Retina (tissue), 1 donor: ENCODE results near the gene ST8SIA5.

ENCODE experiments used
- DNase-seq: peaks from one replicate; pipeline ENCODE4 v3.0.0-alpha.2; 2016

Gene ST8SIA5

GRCh38 chr18:46705521-46705920 is 51.3 kb downstream of the ST8SIA5 start:
- peak; percentile 38 for DNase-seq

GRCh38 chr18:46704816-46705215 is 52.0 kb downstream of the ST8SIA5 start:
- DNase-seq, result no peak

GRCh38 chr18:46704189-46704588 is 52.7 kb downstream of the ST8SIA5 start:
- DNase-seq, result no peak

- DNase-seq, result no peak
Measured at GRCh38 chr18:46702471-46702870, 54.4 kb downstream of the ST8SIA5 start.

GRCh38 chr18:46700066-46700824 is 56.6 kb downstream of the ST8SIA5 start:
- peak; percentile 34 for DNase-seq

- no peak for DNase-seq
Measured at GRCh38 chr18:46696702-46697101, 60.2 kb downstream of the ST8SIA5 start.

GRCh38 chr18:46696268-46696667 is 60.6 kb downstream of the ST8SIA5 start:
- DNase-seq, result no peak

- no peak for DNase-seq
Measured at GRCh38 chr18:46693996-46694395, 62.9 kb downstream of the ST8SIA5 start.

GRCh38 chr18:46688853-46689525 is 67.9 kb downstream of the ST8SIA5 start:
- no peak for DNase-seq

GRCh38 chr18:46686186-46686585 is 70.7 kb downstream of the ST8SIA5 start:
- no peak for DNase-seq

GRCh38 chr18:46683252-46683651 is 73.6 kb downstream of the ST8SIA5 start:
- DNase-seq, result no peak

- DNase-seq, result no peak
Measured at GRCh38 chr18:46680784-46681695, 75.8 kb downstream of the ST8SIA5 start.

- no peak for DNase-seq
Measured at GRCh38 chr18:46679846-46680598, 76.8 kb downstream of the ST8SIA5 start.

- DNase-seq, result no peak
Measured at GRCh38 chr18:46678785-46679399, 78.0 kb downstream of the ST8SIA5 start.

GRCh38 chr18:46678041-46678440 is 78.8 kb downstream of the ST8SIA5 start:
- no peak for DNase-seq

GRCh38 chr18:46677611-46678010 is 79.2 kb downstream of the ST8SIA5 start:
- DNase-seq, result no peak

GRCh38 chr18:46676182-46676835 is 80.5 kb downstream of the ST8SIA5 start:
- peak; percentile 44 for DNase-seq

- DNase-seq, result no peak
Measured at GRCh38 chr18:46675112-46675511, 81.7 kb downstream of the ST8SIA5 start.

GRCh38 chr18:46672062-46672970 is 84.5 kb downstream of the ST8SIA5 start:
- no peak for DNase-seq

- DNase-seq, result no peak
Measured at GRCh38 chr18:46668694-46669093, 88.2 kb downstream of the ST8SIA5 start.
